BJ (cell line): ENCODE measurements around the gene C1orf174. TPM values are rescaled to one million over a fixed set of nuclear protein-coding genes. Genes with fewer than 3 reads are reported as not detected.

Source experiments
- CTCF ChIA-PET: fragments of 350-600 bp; formaldehyde crosslinking; extraction: SDS; loops from one replicate; lab custom pipeline; 2021; ENCODE audit warnings: antibody characterized with exemption, inconsistent platforms; lab: Yijun Ruan, JAX
- POLR2A ChIA-PET: fragments of 300-600 bp; sonication (Branson Sonifier 250); formaldehyde crosslinking; extraction: SDS; loops from one replicate; lab custom pipeline; 2021; ENCODE audit warnings: antibody characterized with exemption; lab: Charles Lee
- DNase-seq: peaks from one replicate; pipeline ENCODE4 v3.0.0-alpha.2; 2011; ENCODE audit warnings: low read depth
- H3K27me3 ChIP-seq: 2 replicates; pipeline ENCODE4 v1.6.0; 2011; ENCODE audit warnings: low read length; ENCODE audit not compliant: control insufficient read depth, insufficient read depth
- H3K36me3 ChIP-seq: 2 replicates; pipeline ENCODE4 v1.5.1; 2011; ENCODE audit warnings: low read length; ENCODE audit not compliant: control insufficient read depth, insufficient read depth
- H3K4me3 ChIP-seq: 2 replicates; pipeline ENCODE4 v1.5.1; 2011; ENCODE audit warnings: low read depth, mild to moderate bottlenecking, control low read depth, low read length
- CTCF ChIP-seq: IDR thresholded peaks from 2 replicates; pipeline ENCODE4 v1.5.1; 2011; ENCODE audit warnings: low read depth, mild to moderate bottlenecking, control low read depth, inconsistent platforms, low read length, moderate library complexity; ENCODE audit not compliant: insufficient read depth
- polyA plus RNA-seq: library from polyadenylated mRNA; depleted of rRNA; stranded (reverse); fragments of >200 nt; gene quantifications from 2 replicates; pipeline ENCODE4 v1.2.3, GENCODE V29; 2011

C1orf174 gene
- polyA plus RNA-seq, 1 experiment: 33.8 TPM

- Histone ChIP-seq H3K4me3 (no peak overlapping the region), H3K36me3 (peaks cover 18% of the 10 kb centered on the region), H3K27me3 (no peaks in the 10 kb centered on the region)
- TF ChIP-seq CTCF: no peak
- no peak for DNase-seq
- ChIA-PET POLR2A (no interaction called here), CTCF (no interaction called here)
Measured at GRCh38 chr1:3884966-3885365, 15.1 kb downstream of the C1orf174 start.

GRCh38 chr1:3883194-3883925 is 16.7 kb downstream of the C1orf174 start:
- ChIA-PET CTCF (no interaction called here), POLR2A (no interaction called here)
- TF ChIP-seq CTCF: no peak
- no peak for DNase-seq
- H3K4me3 ChIP-seq: no peak overlapping the region
- peaks cover 17% of the 10 kb centered on the region for H3K36me3 ChIP-seq
- H3K27me3 ChIP-seq: no peaks in the 10 kb centered on the region

GRCh38 chr1:3881193-3881480 is 18.9 kb downstream of the C1orf174 start:
- CTCF ChIA-PET: interaction anchor here (0.7 kb wide), 1 partner anchor 1290 kb away, joined by 3 read pairs; no protein-coding TSS in a partner anchor
- no peaks in the 10 kb centered on the region for H3K27me3 ChIP-seq
- DNase-seq: no peak
- no peak overlapping the region for H3K4me3 ChIP-seq
- H3K36me3 ChIP-seq: peaks cover 5% of the 10 kb centered on the region
- POLR2A ChIA-PET: no interaction called here
- no peak for TF ChIP-seq CTCF

- Histone ChIP-seq H3K27me3 (no peaks in the 10 kb centered on the region), H3K4me3 (no peak overlapping the region), H3K36me3 (peaks cover 5% of the 10 kb centered on the region)
- POLR2A ChIA-PET: no interaction called here
- DNase-seq: no peak
- CTCF ChIA-PET: interaction anchor here (0.7 kb wide), 1 partner anchor 1290 kb away, joined by 3 read pairs; no protein-coding TSS in a partner anchor
- no peak for TF ChIP-seq CTCF
Measured at GRCh38 chr1:3880429-3881192, 19.5 kb downstream of the C1orf174 start.

DNA sequence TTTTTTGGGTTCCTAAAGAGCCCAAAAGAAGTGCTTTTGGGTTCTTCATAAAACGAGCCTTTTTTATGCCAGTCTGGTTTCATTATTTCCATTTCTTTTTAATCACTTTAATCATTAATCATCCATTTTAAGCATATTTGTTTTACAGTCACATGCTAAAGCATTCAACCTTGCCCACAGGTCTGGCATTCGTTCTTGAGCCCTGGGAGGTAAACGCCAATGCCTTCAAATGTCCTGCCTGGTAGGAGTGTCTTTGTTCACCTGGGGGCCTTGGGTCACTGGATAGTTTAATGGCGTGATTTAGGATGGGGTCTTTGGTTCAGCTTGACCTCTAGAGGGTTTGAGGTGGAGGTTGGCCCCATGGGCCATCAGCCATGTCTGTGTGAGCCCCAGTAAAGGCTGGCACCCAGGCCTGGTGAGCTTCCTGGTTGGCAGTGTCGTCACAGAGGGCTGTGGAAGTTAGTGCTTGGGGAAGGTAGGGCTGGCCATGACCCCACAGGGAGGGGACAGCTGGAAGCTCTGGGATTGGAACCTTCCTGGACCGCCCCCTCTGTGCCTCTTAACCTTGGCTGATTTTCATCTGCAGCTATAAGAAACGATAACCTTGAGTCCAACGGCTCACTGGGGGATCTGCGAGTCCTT is 20.2 kb downstream of the C1orf174 start:
- TF ChIP-seq CTCF: no peak
- H3K4me3 ChIP-seq: no peak overlapping the region
- ChIA-PET POLR2A (no interaction called here), CTCF (no interaction called here)
- no peaks in the 10 kb centered on the region for H3K27me3 ChIP-seq
- no peak for DNase-seq
- peaks cover 5% of the 10 kb centered on the region for H3K36me3 ChIP-seq
